Stomach (tissue), 9 donors: ENCODE results near the gene AGMAT. TPM values are rescaled to one million over a fixed set of nuclear protein-coding genes. Genes with fewer than 3 reads are reported as not detected.

ENCODE experiments used
- DNase-seq, 2 donors: peaks; one replicate each; pipeline versions ENCODE4 v3.0.0 to v3.0.0-alpha.2; 2013 to 2019
- H3K27ac ChIP-seq, 5 donors: fragments of 200-600 bp in 4 of 5; sonication (generic) in 4 of 5; one replicate each; pipeline ENCODE4 v1.5.1; 2013 to 2019; ENCODE audit warnings: mild to moderate bottlenecking in 1 of 5, moderate library complexity in 1 of 5
- H3K27me3 ChIP-seq, 3 donors: fragments of 200-600 bp; sonication (generic); one replicate each; pipeline ENCODE4 v1.5.1; 2017 to 2019; ENCODE audit warnings: mixed run types in 1 of 3
- H3K36me3 ChIP-seq, 4 donors: fragments of 200-600 bp; sonication (generic); 1 replicate in 3 of 4; 2 replicates in 1 of 4; pipeline ENCODE4 v1.5.1; 2016 to 2019
- H3K4me1 ChIP-seq, 4 donors: fragments of 200-600 bp; sonication (generic); one replicate each; pipeline ENCODE4 v1.5.1; 2016 to 2019
- H3K4me3 ChIP-seq, 4 donors: fragments of 200-600 bp; sonication (generic) in 3 of 4; one replicate each; pipeline ENCODE4 v1.5.1; 2016 to 2019; ENCODE audit warnings: mild to moderate bottlenecking in 1 of 4
- H3K9me3 ChIP-seq, 4 donors: fragments of 200-600 bp; sonication (generic); one replicate each; pipeline ENCODE4 v1.5.1; 2016 to 2019
- CTCF ChIP-seq, 7 experiments: fragments of 450-650 bp in 4 of 7; fragments of 200-600 bp in 3 of 7; sonication (generic) in 3 of 7; IDR thresholded peaks; one replicate each; pipeline ENCODE4 v1.5.1; 2016 to 2019; ENCODE audit warnings: antibody characterized with exemption in 7 of 7, control low read depth in 2 of 7, mild to moderate bottlenecking in 1 of 7
- EP300 ChIP-seq: sonication (generic); formaldehyde crosslinking; IDR thresholded peaks from one replicate; pipeline ENCODE4 v1.6.1; 2017; ENCODE audit warnings: antibody characterized with exemption
- POLR2A ChIP-seq, 4 donors: fragments of 450-650 bp; IDR thresholded peaks; one replicate each; pipeline ENCODE4 v1.6.1; 2016; ENCODE audit warnings: antibody characterized with exemption in 4 of 4, control low read depth in 2 of 4, mild to moderate bottlenecking in 1 of 4, moderate library complexity in 1 of 4
- POLR2AphosphoS5 ChIP-seq, 3 donors: sonication (generic); formaldehyde crosslinking; IDR thresholded peaks; one replicate each; pipeline ENCODE4 v1.6.1; 2016; ENCODE audit warnings: antibody characterized with exemption in 3 of 3
- WGBS, 5 donors: extraction: QIAGEN DNeasy Blood & Tissue Kit in 3 of 5; methylation state at CpG; one replicate each; pipeline versions ENCODE4 v1.1.5 to v1.1.7; 2013 to 2018; 5-methylcytosine and 5-hydroxymethylcytosine counted together
- intact Hi-C: fragments of 100-400 bp; cut with DNase I; formaldehyde crosslinking; loops from one replicate; pipeline ENCODE4 v1.15.1; 2023; ENCODE audit warnings: low total_unique reads
- polyA plus RNA-seq, 3 donors: library from polyadenylated mRNA; stranded (reverse); fragments of 200-250 nt; gene quantifications; one replicate each; pipeline ENCODE4 v1.2.3, GENCODE V29; 2013
- total RNA-seq, 5 donors: library from RNA; depleted of rRNA; stranded (reverse); fragments of >200 nt; gene quantifications; one replicate each; pipeline versions ENCODE4 v1.1.0 to v1.2.3, GENCODE V29; 2014 to 2016
- donor health status: healthy with polysubstance abuse.
- donor health status: Bipolar disorder and iron deficiency.
- donor health status: healthy.

Gene AGMAT
- total and polyA plus RNA-seq, 8 donors = 0.14 to 9.8 (median 0.51) TPM; not detected in 2

- H3K4me1 ChIP-seq = peaks cover 30 to 51% (median 43%) of the 10 kb centered on the region in 4 donors
- peak in 2 of 4 donors; percentile 51 to 80 for TF ChIP-seq POLR2A (IDR thresholded peaks at IDR 0.05)
- TF ChIP-seq EP300 = no peak
- TF ChIP-seq CTCF (IDR thresholded peaks at IDR 0.05) = peak in 2 of 7 experiments; percentile 26 to 42
- TF ChIP-seq POLR2AphosphoS5 (IDR thresholded peaks at IDR 0.05) = peak; percentile 91 to 100 (median 100)
- H3K9me3 ChIP-seq = no peaks in the 10 kb centered on the region
- intact Hi-C loops = no loop called here
- no peaks in the 10 kb centered on the region for H3K27me3 ChIP-seq
- peaks cover 0 to 22% (median 17%) of the 10 kb centered on the region in 4 donors for H3K36me3 ChIP-seq
- DNase-seq = peak; percentile 99 to 100
- 0 to 1% (median 0%) methylated on average over 22 to 65 of the region's 65 CpGs for WGBS, 5 donors
- peak within 1 kb of the TSS; percentile 78 to 94 (median 82) for H3K4me3 ChIP-seq
- H3K27ac ChIP-seq = peak within 1 kb of the TSS; percentile 97 to 99 (median 98)
These were observed 58.1 kb downstream of the AGMAT start, which contains the start of gene DNAJC16 for GRCh38 chr1:15526490-15527339. DNAJC16 (plus strand) TSS chr1:15526848; CDS start chr1:15529106, 2,258 bp downstream.

- DNase-seq = no peak
These were observed 58.8 kb downstream of the AGMAT start for GRCh38 chr1:15526021-15526489.

GRCh38 chr1:15525050-15526020, 59.5 kb downstream of the AGMAT start:
- no peaks in the 10 kb centered on the region for H3K27me3 ChIP-seq
- H3K9me3 ChIP-seq = no peaks in the 10 kb centered on the region
- intact Hi-C loops = no loop called here
- TF ChIP-seq POLR2A (IDR thresholded peaks at IDR 0.05) (no peak), CTCF (IDR thresholded peaks at IDR 0.05) (no peak), EP300 (no peak), POLR2AphosphoS5 (IDR thresholded peaks at IDR 0.05) (peak in 1 of 3 donors; percentile 61)
- DNase-seq = peak in 1 of 2 donors; percentile 55
- H3K27ac ChIP-seq = peak overlapping the region; percentile 97 to 99 (median 98)
- WGBS, 5 donors = 2 to 3% (median 3%) methylated on average over 38 to 40 of the region's 40 CpGs
- H3K4me1 ChIP-seq = peaks cover 30 to 51% (median 44%) of the 10 kb centered on the region in 4 donors
- H3K4me3 ChIP-seq = peak overlapping the region; percentile 69 to 94 (median 80)
- H3K36me3 ChIP-seq = peaks cover 0 to 12% (median 4%) of the 10 kb centered on the region in 4 donors

More at GRCh38 chr1:15526021-15526489, 58.8 kb downstream of the AGMAT start:
- peak overlapping the region; percentile 44 to 99 (median 97) for H3K27ac ChIP-seq
- H3K27me3 ChIP-seq = no peaks in the 10 kb centered on the region
- whole genome bisulfite sequencing, 5 donors = 3 to 11% (median 6%) methylated on average over 9 of the region's 9 CpGs
- peaks cover 0 to 19% (median 11%) of the 10 kb centered on the region in 4 donors for H3K36me3 ChIP-seq
- H3K9me3 ChIP-seq = no peaks in the 10 kb centered on the region
- H3K4me3 ChIP-seq = peak overlapping the region; percentile 78 to 94 (median 82)
- intact Hi-C loops = no loop called here
- TF ChIP-seq POLR2AphosphoS5 (IDR thresholded peaks at IDR 0.05) (no peak), POLR2A (IDR thresholded peaks at IDR 0.05) (no peak), CTCF (IDR thresholded peaks at IDR 0.05) (no peak), EP300 (no peak)
- peaks cover 30 to 51% (median 43%) of the 10 kb centered on the region in 4 donors for H3K4me1 ChIP-seq
